K562 (cell line): ENCODE measurements around the gene NUP153. TPM values are rescaled to one million over a fixed set of nuclear protein-coding genes. Genes with fewer than 3 reads are reported as not detected.

Experiments
- ATAC-seq: fragments of 200-7000 bp; cut with Tn5 transposase; 3 replicates; pipeline ENCODE4 v1.9.1; 2020; ENCODE audit warnings: moderate library complexity
- BruUV-seq: library from RNA; stranded (reverse); fragments of 400-500 nt; replicated peaks from 2 replicates; lab custom pipeline; 2021; lab: Mats Ljungman, UMichigan
- CTCF ChIA-PET: fragments of 300-600 bp; formaldehyde crosslinking; extraction: SDS; loops from one replicate; lab custom pipeline; 2021; ENCODE audit warnings: low intra/inter-chr PET ratio; lab: Yijun Ruan, JAX
- POLR2A ChIA-PET: fragments of 300-600, 350-650 bp; sonication (Branson Sonifier 250); formaldehyde crosslinking; extraction: SDS; loops from one replicate; lab custom pipeline; 2021; ENCODE audit warnings: antibody characterized with exemption, inconsistent platforms; lab: Yijun Ruan, JAX
- DNase-seq, 4 experiments: peaks; one replicate each; pipeline versions ENCODE4 v3.0.0 to v3.0.0-alpha.2; 2011 to 2018; ENCODE audit warnings: low spot score in 3 of 4, mixed read lengths in 3 of 4; ENCODE audit errors: extremely low read depth in 1 of 4
- FAIRE-seq: peaks from 2 replicates; lab custom pipeline; 2011; peaks lifted over from hg19 to GRCh38; lab: Jason Lieb, UNC
- H2AFZ ChIP-seq: 2 replicates; pipeline ENCODE4 v1.6.0; 2011; ENCODE audit warnings: low read depth, low read length, control low read depth, inconsistent platforms
- H3K27ac ChIP-seq: fragments of 200-600 bp; 3 replicates; pipeline ENCODE4 v1.8.0; 2011; ENCODE audit warnings: low read depth, mild to moderate bottlenecking, control low read depth, inconsistent platforms, low read length, moderate library complexity, mixed read lengths; ENCODE audit errors: extremely low read depth
- H3K27me3 ChIP-seq, 2 experiments: fragments of 300-600 bp in 1 of 2; 2 replicates in 1 of 2; 3 replicates in 1 of 2; pipeline versions ENCODE4 v1.6.0 to v1.8.0; 2011; ENCODE audit warnings: inconsistent platforms in 2 of 2, low read length in 2 of 2, mild to moderate bottlenecking in 1 of 2, mixed read lengths in 1 of 2, moderate library complexity in 1 of 2; ENCODE audit not compliant: control insufficient read depth in 2 of 2, insufficient read depth in 2 of 2
- H3K36me3 ChIP-seq: fragments of 300-600 bp; 3 replicates; pipeline ENCODE4 v1.8.0; 2011; ENCODE audit warnings: mild to moderate bottlenecking, low read length, inconsistent platforms; ENCODE audit not compliant: control insufficient read depth, insufficient read depth
- H3K4me1 ChIP-seq, 2 experiments: fragments of 200-600 bp in 1 of 2; replicated peaks in 1 of 2; 2 replicates in 1 of 2; 3 replicates in 1 of 2; pipeline versions ENCODE4 v1.5.1 to v1.8.0; 2011; ENCODE audit warnings: inconsistent platforms in 2 of 2, low read length in 2 of 2, mild to moderate bottlenecking in 1 of 2, mixed read lengths in 1 of 2, moderate library complexity in 1 of 2; ENCODE audit not compliant: control insufficient read depth in 2 of 2, insufficient read depth in 2 of 2
- H3K4me2 ChIP-seq: 2 replicates; pipeline ENCODE4 v1.6.1; 2011; ENCODE audit warnings: low read length, control low read depth, inconsistent platforms, mixed read lengths; ENCODE audit not compliant: insufficient read depth
- H3K4me3 ChIP-seq: fragments of 200-600 bp; sonication (generic), shearing (Covaris generic); 2 replicates; pipeline ENCODE4 v1.5.1; 2016; ENCODE audit warnings: control low read depth, inconsistent platforms
- H3K79me2 ChIP-seq: fragments of 200-600 bp; 3 replicates; pipeline ENCODE4 v1.8.0; 2011; ENCODE audit warnings: low read length, inconsistent platforms; ENCODE audit not compliant: control insufficient read depth, insufficient read depth
- H3K9ac ChIP-seq, 2 experiments: 2 replicates each; pipeline versions ENCODE4 v1.6.0 to v1.6.1; 2011; ENCODE audit warnings: low read depth in 2 of 2, low read length in 2 of 2, control low read depth in 1 of 2, inconsistent platforms in 1 of 2, mild to moderate bottlenecking in 1 of 2, mixed read lengths in 1 of 2; ENCODE audit not compliant: insufficient read depth in 1 of 2
- H3K9me1 ChIP-seq: one replicate; pipeline ENCODE4 v1.6.0; 2011; ENCODE audit warnings: inconsistent platforms, mild to moderate bottlenecking, low read length, moderate library complexity; ENCODE audit not compliant: control insufficient read depth, insufficient read depth
- H3K9me3 ChIP-seq: replicated peaks from 2 replicates; pipeline ENCODE4 v1.5.1; 2011; ENCODE audit warnings: low read depth, low read length, inconsistent platforms; ENCODE audit not compliant: control insufficient read depth, insufficient read depth
- H4K20me1 ChIP-seq: replicated peaks from 2 replicates; pipeline ENCODE4 v1.6.1; 2011; ENCODE audit warnings: low read length, inconsistent platforms, mixed read lengths; ENCODE audit not compliant: control insufficient read depth, insufficient read depth
- EP400 ChIP-seq: fragments of 450-650 bp; IDR thresholded peaks from 2 replicates; pipeline ENCODE4 v1.6.1; 2017; ENCODE audit warnings: antibody characterized with exemption, mild to moderate bottlenecking, moderate library complexity
- HDAC8 ChIP-seq: fragments of 450-650 bp; IDR thresholded peaks from 2 replicates; pipeline ENCODE4 v1.6.1; 2016; ENCODE audit warnings: mild to moderate bottlenecking, missing genetic modification characterization, moderate library complexity, missing compliant biosample characterization
- PHF8 ChIP-seq: fragments of 200-600 bp; sonication (generic); IDR thresholded peaks from 2 replicates; pipeline ENCODE4 v1.6.1; 2012; ENCODE audit warnings: mixed run types, mild to moderate bottlenecking, inconsistent platforms, low read length, moderate library complexity, borderline replicate concordance
- POLR2A ChIP-seq: fragments of 450-650 bp; conservative IDR thresholded peaks from 2 replicates; pipeline ENCODE4 v1.6.1; 2016
- SUPT5H ChIP-seq: fragments of 450-650 bp; IDR thresholded peaks from 2 replicates; pipeline ENCODE4 v1.6.1; 2016
- ZNF384 ChIP-seq: IDR thresholded peaks from 2 replicates; pipeline ENCODE4 v1.6.1; 2012; ENCODE audit warnings: low read depth, low read length, improper control_type of control experiment
- WGBS: fragments of 100-300 bp; shearing (Covaris generic); methylation state at CpG from one replicate; pipeline ENCODE4 v1.1.6; 2016; ENCODE audit warnings: low coverage, mixed read lengths; ENCODE audit not compliant: insufficient coverage; ENCODE audit errors: missing lambda C conversion rate; 5-methylcytosine and 5-hydroxymethylcytosine counted together
- in situ Hi-C: fragments of 300-500 bp; cut with MboI; formaldehyde crosslinking; loops from 4 replicates; pipeline ENCODE4 v1.15.0; 2018; ENCODE audit warnings: inconsistent platforms, mixed read lengths
- intact Hi-C: fragments of 100-400 bp; cut with micrococcal nuclease; formaldehyde crosslinking; loops from 2 replicates; pipeline ENCODE4 v1.14.2; 2022
- polyA plus RNA-seq, 8 experiments: library from polyadenylated mRNA; depleted of rRNA in 4 of 8; stranded (reverse) in 5 of 8; unstranded in 3 of 8; fragments of >200 nt; fragmentation: Nextera tagmentation in 2 of 8; fragmentation: Illumina TruSeq in 1 of 8; extraction: Ambion mirVana in 2 of 8; extraction: Trizol in 1 of 8; gene quantifications; 2 replicates each; pipeline versions ENCODE4 v1.2.1 to v1.2.3, GENCODE V29; 2011 to 2014; ENCODE audit warnings: inconsistent platforms in 1 of 8, missing spikeins in 1 of 8
- total RNA-seq, 7 experiments: library from RNA; depleted of rRNA in 6 of 7; stranded (reverse); fragments of >200 nt in 6 of 7; fragmentation: Illumina TruSeq in 2 of 7; extraction: Trizol in 2 of 7; gene quantifications; 2 replicates each; pipeline versions ENCODE4 v1.2.1 to v1.2.3, GENCODE V29; 2011 to 2021; ENCODE audit warnings: low replicate concordance in 1 of 7
- TF ChIP-seq, protein P1 (sequence below): sonication (generic); formaldehyde crosslinking; IDR thresholded peaks from 2 replicates; pipeline ENCODE4 v1.5.0; 2020; ENCODE audit warnings: missing genetic modification reagents

NUP153 gene
- total and polyA plus RNA-seq, 9 of the 15 experiments (the other 6 are each of a cell fraction or from before 2014, with no cell fraction given), result 21.9 to 110 (median 84.8) TPM

DNA sequence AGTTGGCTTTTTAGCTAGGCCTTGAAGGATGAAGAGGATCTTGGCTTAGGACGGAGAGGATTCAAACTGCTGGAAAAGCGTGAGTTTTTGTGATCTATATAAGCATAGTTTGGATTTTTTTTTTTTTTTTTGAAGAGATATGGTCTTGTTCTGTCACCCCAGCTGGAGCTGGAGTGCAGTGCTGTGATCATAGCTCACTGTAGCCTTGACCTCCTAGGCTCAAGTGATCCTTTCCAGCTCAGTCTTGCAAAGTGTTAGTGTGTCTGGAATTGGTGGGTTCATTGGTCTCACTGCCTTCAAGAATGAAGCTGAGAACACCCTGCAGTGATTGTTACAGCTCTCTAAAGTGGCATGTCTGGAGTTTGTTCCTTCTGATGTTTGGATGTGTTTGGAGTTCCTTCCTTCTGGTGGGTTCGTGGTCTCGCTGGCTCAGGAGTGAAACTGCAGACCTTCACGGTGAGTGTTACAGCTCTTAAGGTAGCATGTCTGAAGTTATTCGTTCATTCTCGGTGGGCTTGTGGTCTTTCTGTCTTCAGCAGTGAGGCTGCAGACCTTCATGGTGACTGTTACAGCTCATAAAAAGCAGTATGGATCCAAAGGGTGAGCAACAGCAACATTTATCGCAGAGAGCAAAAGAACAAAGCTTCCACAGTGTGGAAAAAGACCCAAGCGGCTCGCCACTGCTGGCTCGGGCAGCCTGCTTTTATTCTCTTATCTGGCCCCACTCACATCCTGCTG is 37.5 kb upstream of the NUP153 start:
- BruUV-seq, result TSS peak; percentile 99
- no peaks in the 10 kb centered on the region for H3K9me1 ChIP-seq
- peak overlapping the region; percentile 84 for H2AFZ ChIP-seq
- no peak overlapping the region for H3K4me3 ChIP-seq
- CTCF ChIA-PET, result no interaction called here
- peak; percentile 57 for ATAC-seq
- H4K20me1 ChIP-seq, result no peaks in the 10 kb centered on the region
- TF ChIP-seq ZNF384 (0 out of 2 replicates have a peak, but pooled peaks have one; percentile 5), SUPT5H (peak; percentile 57), POLR2A (peak; percentile 70), PHF8 (0 out of 2 replicates have a peak, but pooled peaks have one; percentile 14), EP400 (0 out of 2 replicates have a peak, but pooled peaks have one; percentile 20), HDAC8 (tag) (no peak)
- TF ChIP-seq, protein P1, sequence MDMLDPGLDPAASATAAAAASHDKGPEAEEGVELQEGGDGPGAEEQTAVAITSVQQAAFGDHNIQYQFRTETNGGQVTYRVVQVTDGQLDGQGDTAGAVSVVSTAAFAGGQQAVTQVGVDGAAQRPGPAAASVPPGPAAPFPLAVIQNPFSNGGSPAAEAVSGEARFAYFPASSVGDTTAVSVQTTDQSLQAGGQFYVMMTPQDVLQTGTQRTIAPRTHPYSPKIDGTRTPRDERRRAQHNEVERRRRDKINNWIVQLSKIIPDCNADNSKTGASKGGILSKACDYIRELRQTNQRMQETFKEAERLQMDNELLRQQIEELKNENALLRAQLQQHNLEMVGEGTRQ, result no peak
- TF ChIP-seq, all 486 proteins: peak for 5
- Histone ChIP-seq H3K27ac (no peak overlapping the region; the same call in 2 of the 3 replicates), H3K9ac (0 out of 4 replicates have a peak overlapping the region, but pooled peaks of 1 of the 2 experiments have one; percentile 10), H3K27me3 (no peaks in the 10 kb centered on the region), H3K79me2 (no peaks in the 10 kb centered on the region), H3K4me1 (peaks cover 2 to 4% of the 10 kb centered on the region in 2 experiments; a peak in 4 of 5 replicates), H3K36me3 (no peaks in the 10 kb centered on the region), H3K4me2 (peak overlapping the region; percentile 42; the same call in 1 of the 2 replicates), H3K9me3 (no peaks in the 10 kb centered on the region; the same call in 1 of the 2 replicates)
- POLR2A ChIA-PET, result interaction anchor here (0.5 to 2.1 kb wide), 12 partner anchors 9 to 458 kb away, joined by 3 to 13 read pairs (median 5); partner anchors contain the start of gene NUP153
- intact Hi-C loops, result no loop called here
- in situ Hi-C loops, result no loop called here
- WGBS, result 35% methylated on average over 11 of the region's 11 CpGs
- DNase-seq, result peak in 1 of 4 experiments; percentile 15
- no peak for FAIRE-seq
